GM12801 (cell line): ENCODE results near the gene RNF32.

Source experiments
- CTCF ChIP-seq: IDR thresholded peaks from one replicate; pipeline ENCODE4 v1.5.1; 2011; ENCODE audit warnings: control low read depth; ENCODE audit not compliant: insufficient read length; ENCODE audit errors: extremely low read depth

Gene RNF32

GRCh38 chr7:156667110-156667426 lies 26.5 kb downstream of the RNF32 start:
- no peak for TF ChIP-seq CTCF

- TF ChIP-seq CTCF, result no peak
Observed at GRCh38 chr7:156668130-156668741, 27.7 kb downstream of the RNF32 start.

GRCh38 chr7:156669035-156669828 lies 28.7 kb downstream of the RNF32 start:
- TF ChIP-seq CTCF, result no peak

GRCh38 chr7:156673454-156673853 lies 32.9 kb downstream of the RNF32 start:
- no peak for TF ChIP-seq CTCF

- TF ChIP-seq CTCF, result no peak
Observed at GRCh38 chr7:156673902-156674301, 33.3 kb downstream of the RNF32 start.

GRCh38 chr7:156675721-156676120 lies 35.1 kb downstream of the RNF32 start:
- no peak for TF ChIP-seq CTCF

- TF ChIP-seq CTCF, result no peak
Observed at GRCh38 chr7:156676263-156676662, 35.7 kb downstream of the RNF32 start.
